A549 (cell line): ENCODE measurements around the gene SPA17. TPM values are rescaled to one million over a fixed set of nuclear protein-coding genes. Genes with fewer than 3 reads are reported as not detected.
A peak's percentile ranks its signal among the peaks of the same experiment; 100 is the strongest.

Experiments used
- ATAC-seq, 2 experiments: fragments of 200-7000 bp in 1 of 2; fragments of >200 bp in 1 of 2; cut with Nextera tagmentation in 1 of 2; cut with Tn5 transposase in 1 of 2; 3 replicates each; pipeline versions ENCODE4 v1.8.0 to v1.9.1; 2018 to 2020; ENCODE audit warnings: mild to moderate bottlenecking in 1 of 2, moderate library complexity in 1 of 2
- CTCF ChIA-PET: fragments of 300-600 bp; sonication (Branson Sonifier 250); formaldehyde crosslinking; extraction: SDS; loops from one replicate; lab custom pipeline; 2021; ENCODE audit warnings: antibody characterized with exemption, inconsistent platforms; lab: Yijun Ruan, JAX
- POLR2A ChIA-PET: fragments of 350-600 bp; formaldehyde crosslinking; extraction: SDS; loops from one replicate; lab custom pipeline; 2021; ENCODE audit warnings: antibody characterized with exemption, inconsistent platforms; lab: Yijun Ruan, JAX
- DNase-seq, 2 experiments: peaks; one replicate each; pipeline versions ENCODE4 v3.0.0 to v3.0.0-alpha.2; 2011 to 2016; ENCODE audit warnings: low read depth in 1 of 2, low spot score in 1 of 2
- FAIRE-seq: peaks from 2 replicates; lab custom pipeline; 2011; peaks lifted over from hg19 to GRCh38; lab: Jason Lieb, UNC
- H3K27ac ChIP-seq, 2 experiments: fragments of >200 bp; sonication (Bioruptor Twin); formaldehyde crosslinking; 3 replicates each; pipeline ENCODE4 v1.5.1; 2016 to 2017
- H3K4me1 ChIP-seq: fragments of >200 bp; sonication (Bioruptor Twin); formaldehyde crosslinking; 3 replicates; pipeline ENCODE4 v1.6.1; 2016
- H3K4me2 ChIP-seq: fragments of >200 bp; sonication (Bioruptor Twin); formaldehyde crosslinking; 3 replicates; pipeline ENCODE4 v1.6.1; 2016
- H3K4me3 ChIP-seq: fragments of >200 bp; sonication (Bioruptor Twin); formaldehyde crosslinking; 3 replicates; pipeline ENCODE4 v1.5.1; 2016
- H3K9me3 ChIP-seq: fragments of >200 bp; sonication (Bioruptor Twin); formaldehyde crosslinking; 3 replicates; pipeline ENCODE4 v1.6.1; 2016
- BHLHE40 ChIP-seq: IDR thresholded peaks from 2 replicates; pipeline ENCODE4 v1.6.1; 2012; ENCODE audit warnings: low read depth, low read length, inconsistent platforms
- CHD2 ChIP-seq: fragments of 150-350 bp; IDR thresholded peaks from 2 replicates; pipeline ENCODE4 v1.6.1; 2014; ENCODE audit warnings: low read length; ENCODE audit not compliant: partially characterized antibody
- CHD4 ChIP-seq: fragments of 200-600 bp; sonication (generic); IDR thresholded peaks from 2 replicates; pipeline ENCODE4 v1.6.1; 2016; ENCODE audit warnings: antibody characterized with exemption, mild to moderate bottlenecking, borderline replicate concordance
- ESRRA ChIP-seq: fragments of 150-350 bp; IDR thresholded peaks from 2 replicates; pipeline ENCODE4 v1.6.1; 2014; ENCODE audit warnings: mild to moderate bottlenecking, low read length, borderline replicate concordance
- JUN ChIP-seq, 2 experiments: fragments of >200 bp; sonication (Bioruptor Twin); formaldehyde crosslinking; IDR thresholded peaks; 2 replicates in 1 of 2; 3 replicates in 1 of 2; pipeline ENCODE4 v1.6.1; 2016 to 2017
- PHF8 ChIP-seq: fragments of 200-600 bp; sonication (generic); IDR thresholded peaks from 2 replicates; pipeline ENCODE4 v1.6.1; 2016; ENCODE audit warnings: low read depth, mild to moderate bottlenecking, antibody characterized with exemption, moderate library complexity, borderline replicate concordance
- RAD21 ChIP-seq, 2 experiments: fragments of >200 bp in 1 of 2; sonication (Bioruptor Twin) in 1 of 2; formaldehyde crosslinking in 1 of 2; IDR thresholded peaks in 1 of 2; conservative IDR thresholded peaks in 1 of 2; 2 replicates in 1 of 2; 3 replicates in 1 of 2; pipeline ENCODE4 v1.6.1; 2012 to 2018; ENCODE audit warnings: inconsistent platforms in 1 of 2
- SREBF2 ChIP-seq: fragments of 450-650 bp; IDR thresholded peaks from 2 replicates; pipeline ENCODE4 v1.6.1; 2014; ENCODE audit warnings: mild to moderate bottlenecking, moderate library complexity
- TP53 ChIP-seq: fragments of 250-450 bp; sonication (Bioruptor Pico); IDR thresholded peaks from 2 replicates; pipeline ENCODE4 v1.5.0; 2021; ENCODE audit warnings: mild to moderate bottlenecking, moderate library complexity
- WGBS: methylation state at CpG from one replicate; pipeline ENCODE4 v1.1.6; 2017; ENCODE audit errors: missing lambda C conversion rate; 5-methylcytosine and 5-hydroxymethylcytosine counted together
- polyA plus RNA-seq, 4 experiments: library from polyadenylated mRNA; depleted of rRNA in 3 of 4; stranded (reverse); fragments of >200 nt; fragmentation: RNase III in 1 of 4; extraction: RNeasy Plus Mini Kit Qiagen cat#74134 plus additional on column Dnase treatment in 1 of 4; gene quantifications; 2 replicates in 3 of 4; 3 replicates in 1 of 4; pipeline ENCODE4 v1.2.3, GENCODE V29; 2011 to 2017
- TF ChIP-seq, protein P1 (sequence below): fragments of 200-600 bp; sonication (generic); IDR thresholded peaks from 2 replicates; pipeline ENCODE4 v1.6.1; 2016; ENCODE audit warnings: antibody characterized with exemption, mild to moderate bottlenecking, moderate library complexity
- TF ChIP-seq, protein P2 (sequence below): fragments of >200 bp; sonication (Bioruptor Twin); formaldehyde crosslinking; IDR thresholded peaks from 3 replicates; pipeline ENCODE4 v1.5.1; 2016
- TF ChIP-seq, protein P3 (sequence below): fragments of 150-350 bp; IDR thresholded peaks from 2 replicates; pipeline ENCODE4 v1.6.1; 2014; ENCODE audit warnings: low read depth, mild to moderate bottlenecking, low read length

SPA17 gene
- polyA plus RNA-seq, 2 of the 4 experiments (the other 2 are of a cell fraction) = 23.8 to 27.3 TPM

DNA sequence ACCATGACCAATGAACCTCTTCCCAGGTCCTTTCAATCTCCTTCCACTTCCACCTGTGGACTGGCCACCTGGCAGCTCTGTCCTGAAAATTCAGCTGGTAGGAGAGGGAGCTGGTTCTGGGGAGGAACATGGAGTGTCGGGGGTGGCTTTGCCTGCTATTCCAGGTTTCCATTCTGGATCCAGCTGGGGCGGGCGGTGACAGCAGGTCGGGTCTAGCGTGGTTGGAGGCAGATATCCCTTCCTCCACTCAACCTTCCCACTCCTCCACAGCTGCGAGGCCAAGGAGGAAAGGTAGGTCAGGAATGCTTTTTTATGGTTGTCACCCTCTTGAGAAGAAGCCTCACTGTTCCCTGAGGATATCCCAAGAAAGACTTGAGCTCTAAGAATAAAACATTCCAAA lies 69.3 kb downstream of the SPA17 start:
- no peak overlapping the region for H3K4me3 ChIP-seq
- 59% methylated on average over 6 of the region's 6 CpGs for whole genome bisulfite sequencing
- H3K4me2 ChIP-seq = no peak overlapping the region
- FAIRE-seq (no peak), DNase-seq (no peak), ATAC-seq (no peak)
- H3K4me1 ChIP-seq = peaks cover 10% of the 10 kb centered on the region; the same call in 2 of the 3 replicates
- ChIA-PET POLR2A (no interaction called here), CTCF (interaction anchor here (1.1 to 3.5 kb wide), 4 partner anchors 10 to 51 kb away, joined by 3 to 9 read pairs (median 6); no protein-coding TSS in a partner anchor)
- H3K9me3 ChIP-seq = no peaks in the 10 kb centered on the region
- H3K27ac ChIP-seq = no peak overlapping the region
- TF ChIP-seq CHD2 = no peak
- TF ChIP-seq, protein P1, sequence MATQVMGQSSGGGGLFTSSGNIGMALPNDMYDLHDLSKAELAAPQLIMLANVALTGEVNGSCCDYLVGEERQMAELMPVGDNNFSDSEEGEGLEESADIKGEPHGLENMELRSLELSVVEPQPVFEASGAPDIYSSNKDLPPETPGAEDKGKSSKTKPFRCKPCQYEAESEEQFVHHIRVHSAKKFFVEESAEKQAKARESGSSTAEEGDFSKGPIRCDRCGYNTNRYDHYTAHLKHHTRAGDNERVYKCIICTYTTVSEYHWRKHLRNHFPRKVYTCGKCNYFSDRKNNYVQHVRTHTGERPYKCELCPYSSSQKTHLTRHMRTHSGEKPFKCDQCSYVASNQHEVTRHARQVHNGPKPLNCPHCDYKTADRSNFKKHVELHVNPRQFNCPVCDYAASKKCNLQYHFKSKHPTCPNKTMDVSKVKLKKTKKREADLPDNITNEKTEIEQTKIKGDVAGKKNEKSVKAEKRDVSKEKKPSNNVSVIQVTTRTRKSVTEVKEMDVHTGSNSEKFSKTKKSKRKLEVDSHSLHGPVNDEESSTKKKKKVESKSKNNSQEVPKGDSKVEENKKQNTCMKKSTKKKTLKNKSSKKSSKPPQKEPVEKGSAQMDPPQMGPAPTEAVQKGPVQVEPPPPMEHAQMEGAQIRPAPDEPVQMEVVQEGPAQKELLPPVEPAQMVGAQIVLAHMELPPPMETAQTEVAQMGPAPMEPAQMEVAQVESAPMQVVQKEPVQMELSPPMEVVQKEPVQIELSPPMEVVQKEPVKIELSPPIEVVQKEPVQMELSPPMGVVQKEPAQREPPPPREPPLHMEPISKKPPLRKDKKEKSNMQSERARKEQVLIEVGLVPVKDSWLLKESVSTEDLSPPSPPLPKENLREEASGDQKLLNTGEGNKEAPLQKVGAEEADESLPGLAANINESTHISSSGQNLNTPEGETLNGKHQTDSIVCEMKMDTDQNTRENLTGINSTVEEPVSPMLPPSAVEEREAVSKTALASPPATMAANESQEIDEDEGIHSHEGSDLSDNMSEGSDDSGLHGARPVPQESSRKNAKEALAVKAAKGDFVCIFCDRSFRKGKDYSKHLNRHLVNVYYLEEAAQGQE = no peak

DNA sequence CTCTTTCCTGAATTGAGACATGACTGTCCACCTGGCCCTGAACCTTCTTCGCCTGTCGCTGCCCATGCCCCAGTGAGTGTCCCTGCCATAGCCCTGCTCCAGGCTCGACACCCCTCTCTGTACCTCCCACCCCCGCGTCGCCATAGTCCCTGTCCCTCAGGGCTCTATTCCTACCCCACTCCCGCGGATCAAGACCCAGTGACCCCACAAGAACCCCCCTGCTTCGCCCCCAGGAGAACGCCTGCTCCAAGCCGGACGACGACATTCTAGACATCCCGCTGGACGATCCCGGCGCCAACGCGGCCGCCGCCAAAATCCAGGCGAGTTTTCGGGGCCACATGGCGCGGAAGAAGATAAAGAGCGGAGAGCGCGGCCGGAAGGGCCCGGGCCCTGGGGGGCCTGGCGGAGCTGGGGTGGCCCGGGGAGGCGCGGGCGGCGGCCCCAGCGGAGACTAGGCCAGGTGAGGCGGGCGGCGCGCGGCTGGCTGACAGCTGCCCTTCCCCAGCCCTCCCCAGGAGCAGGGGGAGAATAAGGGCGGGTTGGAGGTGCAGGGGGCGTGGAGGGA lies 71.6 kb downstream of the SPA17 start:
- no peak for FAIRE-seq
- DNase-seq = no peak
- ATAC-seq = no peak
- TF ChIP-seq TP53 (CRISPR knock-in tag) (no peak), JUN (IDR thresholded peaks at IDR 0.05) (no peak), SREBF2 (no peak)
- TF ChIP-seq, all 56 proteins: peak for 0
- 88% methylated on average over 23 of the region's 44 CpGs for WGBS
- H3K9me3 ChIP-seq = no peaks in the 10 kb centered on the region
- ChIA-PET CTCF (interaction anchor here (0.8 to 5.0 kb wide), 10 partner anchors 11 to 126 kb away, joined by 3 to 39 read pairs (median 5); partner anchors contain the start of gene ESAM), POLR2A (interaction anchor here (1.4 kb wide), 1 partner anchor 55 kb away, joined by 5 read pairs; the partner anchor contains the start of gene MSANTD2)
- H3K4me1 ChIP-seq = peaks cover 8% of the 10 kb centered on the region; the same call in 2 of the 3 replicates
- no peak overlapping the region; a peak in 1 of 6 replicates for H3K27ac ChIP-seq
- H3K4me3 ChIP-seq = no peak overlapping the region
- H3K4me2 ChIP-seq = peak overlapping the region; percentile 92

DNA sequence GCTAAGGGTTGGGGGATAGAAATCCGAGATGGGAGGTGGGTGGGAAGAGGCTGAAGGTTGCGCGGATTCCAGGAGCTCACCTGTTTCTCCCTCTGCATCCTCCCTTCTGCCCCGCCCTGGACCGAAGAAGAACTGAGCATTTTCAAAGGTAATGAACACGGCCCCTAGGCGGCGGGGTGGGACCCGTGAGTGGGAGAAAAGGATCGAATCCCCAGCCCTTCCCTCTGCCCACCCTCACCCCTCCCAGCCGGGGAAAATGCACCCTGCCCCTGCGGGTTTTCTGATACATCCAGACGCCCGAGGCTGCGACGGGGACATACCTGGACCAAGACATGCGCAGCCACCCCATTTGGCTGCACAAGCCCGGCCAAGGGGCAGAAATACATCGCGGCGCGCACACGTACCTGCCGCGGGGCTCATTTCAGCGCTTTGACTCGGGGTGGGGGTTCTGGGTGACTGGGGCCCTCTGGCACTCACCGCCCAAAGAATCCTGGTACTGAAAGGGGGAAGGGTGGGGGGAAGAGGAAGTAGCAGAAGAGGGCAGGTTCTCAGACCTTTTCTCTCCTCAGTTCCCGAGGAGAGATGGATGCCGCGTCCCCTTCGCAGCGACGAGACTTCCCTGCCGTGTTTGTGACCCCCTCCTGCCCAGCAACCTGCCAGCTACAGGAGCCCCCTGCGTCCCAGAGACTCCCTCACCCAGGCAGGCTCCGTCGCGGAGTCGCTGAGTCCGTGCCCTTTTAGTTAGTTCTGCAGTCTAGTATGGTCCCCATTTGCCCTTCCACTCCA lies 72.3 kb downstream of the SPA17 start:
- ChIA-PET CTCF (interaction anchor here (0.6 to 5.0 kb wide), 26 partner anchors 9 to 180 kb away, joined by 3 to 39 read pairs (median 4); partner anchors contain the start of genes ESAM, ROBO3, SIAE and SPA17), POLR2A (interaction anchor here (0.9 to 1.4 kb wide), 4 partner anchors 12 to 91 kb away, joined by 4 to 9 read pairs (median 5); partner anchors contain the start of gene MSANTD2)
- DNase-seq (peak; percentile 24 to 44), ATAC-seq (peak; percentile 55 to 63; a peak in 5 of 6 replicates), FAIRE-seq (no peak)
- TF ChIP-seq JUN (IDR thresholded peaks at IDR 0.05) (no peak), CHD4 (no peak), BHLHE40 (no peak), PHF8 (no peak), ESRRA (no peak), RAD21 (conservative IDR thresholded peaks at IDR 0.05 in 1 of 2, IDR thresholded peaks at IDR 0.05 in 1 of 2) (0 out of 5 replicates have a peak, but pooled peaks have one; percentile 9 to 14)
- TF ChIP-seq, protein P2, sequence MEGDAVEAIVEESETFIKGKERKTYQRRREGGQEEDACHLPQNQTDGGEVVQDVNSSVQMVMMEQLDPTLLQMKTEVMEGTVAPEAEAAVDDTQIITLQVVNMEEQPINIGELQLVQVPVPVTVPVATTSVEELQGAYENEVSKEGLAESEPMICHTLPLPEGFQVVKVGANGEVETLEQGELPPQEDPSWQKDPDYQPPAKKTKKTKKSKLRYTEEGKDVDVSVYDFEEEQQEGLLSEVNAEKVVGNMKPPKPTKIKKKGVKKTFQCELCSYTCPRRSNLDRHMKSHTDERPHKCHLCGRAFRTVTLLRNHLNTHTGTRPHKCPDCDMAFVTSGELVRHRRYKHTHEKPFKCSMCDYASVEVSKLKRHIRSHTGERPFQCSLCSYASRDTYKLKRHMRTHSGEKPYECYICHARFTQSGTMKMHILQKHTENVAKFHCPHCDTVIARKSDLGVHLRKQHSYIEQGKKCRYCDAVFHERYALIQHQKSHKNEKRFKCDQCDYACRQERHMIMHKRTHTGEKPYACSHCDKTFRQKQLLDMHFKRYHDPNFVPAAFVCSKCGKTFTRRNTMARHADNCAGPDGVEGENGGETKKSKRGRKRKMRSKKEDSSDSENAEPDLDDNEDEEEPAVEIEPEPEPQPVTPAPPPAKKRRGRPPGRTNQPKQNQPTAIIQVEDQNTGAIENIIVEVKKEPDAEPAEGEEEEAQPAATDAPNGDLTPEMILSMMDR = peak; percentile 26; the same call in 1 of the 3 replicates
- TF ChIP-seq, protein P3, sequence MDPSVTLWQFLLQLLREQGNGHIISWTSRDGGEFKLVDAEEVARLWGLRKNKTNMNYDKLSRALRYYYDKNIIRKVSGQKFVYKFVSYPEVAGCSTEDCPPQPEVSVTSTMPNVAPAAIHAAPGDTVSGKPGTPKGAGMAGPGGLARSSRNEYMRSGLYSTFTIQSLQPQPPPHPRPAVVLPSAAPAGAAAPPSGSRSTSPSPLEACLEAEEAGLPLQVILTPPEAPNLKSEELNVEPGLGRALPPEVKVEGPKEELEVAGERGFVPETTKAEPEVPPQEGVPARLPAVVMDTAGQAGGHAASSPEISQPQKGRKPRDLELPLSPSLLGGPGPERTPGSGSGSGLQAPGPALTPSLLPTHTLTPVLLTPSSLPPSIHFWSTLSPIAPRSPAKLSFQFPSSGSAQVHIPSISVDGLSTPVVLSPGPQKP = no peak
- no peaks in the 10 kb centered on the region for H3K9me3 ChIP-seq
- peaks cover 6% of the 10 kb centered on the region; the same call in 2 of the 3 replicates for H3K4me1 ChIP-seq
- H3K27ac ChIP-seq = peak overlapping the region; percentile 79 to 93
- peak overlapping the region; percentile 92 for H3K4me2 ChIP-seq
- H3K4me3 ChIP-seq = peak overlapping the region; percentile 66
- WGBS = 9% methylated on average over 21 of the region's 41 CpGs
